Calu3 (cell line): ENCODE measurements around the gene DLGAP1. TPM values are rescaled to one million over a fixed set of nuclear protein-coding genes. Genes with fewer than 3 reads are reported as not detected.

Experiments
- BruUV-seq: library from RNA; stranded (reverse); fragments of 400-500 nt; replicated peaks from 2 replicates; lab custom pipeline; 2021; lab: Mats Ljungman, UMichigan
- CTCF ChIA-PET: fragments of 300-600 bp; sonication (Branson Sonifier 250); formaldehyde crosslinking; loops from one replicate; lab custom pipeline; 2022; ENCODE audit warnings: antibody characterized with exemption; lab: Charles Lee
- DNase-seq: peaks from one replicate; pipeline ENCODE4 v3.0.0; 2022
- H3K27ac Mint-ChIP-seq: one replicate; pipeline ENCODE4 v1.8.0; 2022; ENCODE audit warnings: mixed read lengths; ENCODE audit not compliant: unreplicated experiment
- H3K27me3 Mint-ChIP-seq: one replicate; pipeline ENCODE4 v1.8.0; 2022; ENCODE audit warnings: mixed read lengths; ENCODE audit not compliant: unreplicated experiment
- H3K36me3 Mint-ChIP-seq: one replicate; pipeline ENCODE4 v1.8.0; 2022; ENCODE audit warnings: mild to moderate bottlenecking, moderate library complexity, mixed read lengths; ENCODE audit not compliant: insufficient read depth, unreplicated experiment
- H3K4me1 Mint-ChIP-seq: one replicate; pipeline ENCODE4 v1.8.0; 2022; ENCODE audit warnings: mild to moderate bottlenecking, low read depth, mixed read lengths; ENCODE audit not compliant: unreplicated experiment
- H3K4me3 Mint-ChIP-seq: one replicate; pipeline ENCODE4 v1.8.0; 2022; ENCODE audit warnings: mild to moderate bottlenecking, low read depth, moderate library complexity, mixed read lengths; ENCODE audit not compliant: unreplicated experiment
- H3K9me3 Mint-ChIP-seq: one replicate; pipeline ENCODE4 v1.8.0; 2022; ENCODE audit warnings: low read depth, mixed read lengths; ENCODE audit not compliant: unreplicated experiment
- CTCF ChIP-seq: fragments of 200-600 bp; IDR thresholded peaks from one replicate; pipeline ENCODE4 v1.8.0; 2022; ENCODE audit warnings: antibody characterized with exemption; ENCODE audit not compliant: unreplicated experiment
- intact Hi-C: fragments of 100-400 bp; cut with micrococcal nuclease; formaldehyde crosslinking; loops from one replicate; pipeline ENCODE4 v1.10.0; 2022; ENCODE audit not compliant: unreplicated experiment
- total RNA-seq: library from RNA; stranded (reverse); gene quantifications from 2 replicates; pipeline ENCODE4 v1.2.3, GENCODE V29; 2022

Gene DLGAP1
- total RNA-seq, 1 experiment from 2014 or later: 9.0 TPM

- Mint-ChIP-seq H3K4me3 (no peak overlapping the region), H3K27me3 (no peaks in the 10 kb centered on the region), H3K4me1 (no peaks in the 10 kb centered on the region), H3K27ac (no peak overlapping the region), H3K36me3 (no peaks in the 10 kb centered on the region), H3K9me3 (no peaks in the 10 kb centered on the region)
- BruUV-seq: no TSS peak
- intact Hi-C loops: no loop called here
- CTCF ChIA-PET: interaction anchor here (1.0 kb wide), 1 partner anchor 10 kb away, joined by 3 read pairs; no protein-coding TSS in a partner anchor
- no peak for DNase-seq
- TF ChIP-seq CTCF: no peak
Measured at GRCh38 chr18:4245456-4245855, 209.7 kb downstream of the DLGAP1 start.

- TF ChIP-seq CTCF: no peak
- CTCF ChIA-PET: no interaction called here
- H3K4me1 Mint-ChIP-seq: no peaks in the 10 kb centered on the region
- no peaks in the 10 kb centered on the region for H3K9me3 Mint-ChIP-seq
- DNase-seq: no peak
- intact Hi-C loops: no loop called here
- no peak overlapping the region for H3K27ac Mint-ChIP-seq
- no peak overlapping the region for H3K4me3 Mint-ChIP-seq
- H3K27me3 Mint-ChIP-seq: no peaks in the 10 kb centered on the region
- no TSS peak for BruUV-seq
- no peaks in the 10 kb centered on the region for H3K36me3 Mint-ChIP-seq
Measured at GRCh38 chr18:4242431-4243161, 212.5 kb downstream of the DLGAP1 start.

- no peak for TF ChIP-seq CTCF
- no peak overlapping the region for H3K27ac Mint-ChIP-seq
- no peaks in the 10 kb centered on the region for H3K27me3 Mint-ChIP-seq
- DNase-seq: no peak
- intact Hi-C loops: no loop called here
- no peaks in the 10 kb centered on the region for H3K36me3 Mint-ChIP-seq
- BruUV-seq: no TSS peak
- no peaks in the 10 kb centered on the region for H3K4me1 Mint-ChIP-seq
- no peaks in the 10 kb centered on the region for H3K9me3 Mint-ChIP-seq
- H3K4me3 Mint-ChIP-seq: no peak overlapping the region
- CTCF ChIA-PET: no interaction called here
Measured at GRCh38 chr18:4241090-4241617, 214.0 kb downstream of the DLGAP1 start.

- H3K9me3 Mint-ChIP-seq: no peaks in the 10 kb centered on the region
- no peaks in the 10 kb centered on the region for H3K36me3 Mint-ChIP-seq
- CTCF ChIA-PET: no interaction called here
- TF ChIP-seq CTCF: no peak
- H3K27ac Mint-ChIP-seq: no peak overlapping the region
- DNase-seq: no peak
- H3K27me3 Mint-ChIP-seq: no peaks in the 10 kb centered on the region
- intact Hi-C loops: no loop called here
- no peaks in the 10 kb centered on the region for H3K4me1 Mint-ChIP-seq
- BruUV-seq: no TSS peak
- H3K4me3 Mint-ChIP-seq: no peak overlapping the region
Measured at GRCh38 chr18:4238966-4239365, 216.1 kb downstream of the DLGAP1 start.
